C1 segment of cervical spinal cord (tissue), 14 donors: ENCODE measurements around the gene TMEM106A.
A peak's percentile ranks its signal among the peaks of the same experiment; 100 is the strongest.
"Not testable (repeated sequence)": the region's sequence is repeated elsewhere in the genome, so short reads cannot be mapped to it uniquely, and the experiment has no call there.

Experiments
- DNase-seq, 14 donors: peaks; one replicate each; lab custom pipeline; 2025; lab: John Stamatoyannopoulos, UW

The TMEM106A gene

GRCh38 chr17:43211480-43212402 lies at the start of gene TMEM106A:
Gene TMEM106A (plus strand): TSS chr17:43211875. CDS start chr17:43213042, 1,167 bp downstream.
- peak in 11 of 14 donors; percentile 4 to 66 (median 24) for DNase-seq

- DNase-seq = not testable (repeated sequence)
Observed at GRCh38 chr17:43165971-43166370, 45.7 kb upstream of the TMEM106A start.

- peak in 4 of 14 donors; percentile 3 to 30 (median 18) for DNase-seq
Observed at GRCh38 chr17:43169561-43170139, 42.0 kb upstream of the TMEM106A start.

GRCh38 chr17:43170140-43170765 lies 41.4 kb upstream of the TMEM106A start:
- peak; percentile 44 to 97 (median 82) for DNase-seq

- peak; percentile 66 to 98 (median 94) for DNase-seq
Observed at GRCh38 chr17:43170766-43171585, 40.7 kb upstream of the TMEM106A start, which contains the start of gene NBR1. Gene NBR1 (plus strand): TSS chr17:43171214. CDS start chr17:43175800, 4,586 bp downstream.

GRCh38 chr17:43171586-43172487 lies 39.8 kb upstream of the TMEM106A start:
- DNase-seq = peak in 8 of 14 donors; percentile 3 to 21 (median 14)

GRCh38 chr17:43175213-43176118 lies 36.2 kb upstream of the TMEM106A start:
- DNase-seq = no peak

- no peak for DNase-seq
Observed at GRCh38 chr17:43176119-43176570, 35.5 kb upstream of the TMEM106A start.

- no peak for DNase-seq
Observed at GRCh38 chr17:43183921-43184320, 27.8 kb upstream of the TMEM106A start.

GRCh38 chr17:43186656-43187055 lies 25.0 kb upstream of the TMEM106A start:
- DNase-seq = not testable (repeated sequence)

GRCh38 chr17:43193251-43193650 lies 18.4 kb upstream of the TMEM106A start:
- no peak for DNase-seq

- no peak for DNase-seq
Observed at GRCh38 chr17:43199633-43200032, 12.0 kb upstream of the TMEM106A start.

- no peak for DNase-seq
Observed at GRCh38 chr17:43200127-43200526, 11.5 kb upstream of the TMEM106A start.

GRCh38 chr17:43203013-43203412 lies 8.7 kb upstream of the TMEM106A start:
- not testable (repeated sequence) for DNase-seq

GRCh38 chr17:43210576-43210975 lies 1.1 kb upstream of the TMEM106A start:
- no peak for DNase-seq

- no peak for DNase-seq
Observed at GRCh38 chr17:43211123-43211479, 574 bp upstream of the TMEM106A start.

GRCh38 chr17:43212641-43213490 lies 1.2 kb downstream of the TMEM106A start:
- DNase-seq = peak in 1 of 14 donors; percentile 4

- no peak for DNase-seq
Observed at GRCh38 chr17:43213545-43213944, 1.9 kb downstream of the TMEM106A start.
